Gastroesophageal sphincter (tissue), 4 donors: ENCODE measurements around the gene ZNF738. TPM values are rescaled to one million over a fixed set of nuclear protein-coding genes. Genes with fewer than 3 reads are reported as not detected.
A peak's percentile ranks its signal among the peaks of the same experiment; 100 is the strongest.
"Not testable (repeated sequence)": the region's sequence is repeated elsewhere in the genome, so short reads cannot be mapped to it uniquely, and the experiment has no call there.

Experiments
- ATAC-seq: fragments of 150-250 bp; one replicate; pipeline ENCODE4 v1.9.1; 2016; ENCODE audit warnings: mild to moderate bottlenecking, moderate library complexity
- H3K27ac ChIP-seq, 4 donors: fragments of 200-600 bp; sonication (generic) in 3 of 4; 1 replicate in 3 of 4; 2 replicates in 1 of 4; pipeline ENCODE4 v1.5.1; 2016 to 2019
- H3K27me3 ChIP-seq: fragments of 200-600 bp; sonication (generic); one replicate; pipeline ENCODE4 v1.5.1; 2019
- H3K36me3 ChIP-seq, 2 donors: fragments of 200-600 bp; sonication (generic); one replicate each; pipeline ENCODE4 v1.5.1; 2019; ENCODE audit warnings: control low read depth in 1 of 2
- H3K4me1 ChIP-seq, 3 donors: fragments of 200-600 bp; sonication (generic); 1 replicate in 2 of 3; 2 replicates in 1 of 3; pipeline ENCODE4 v1.5.1; 2016 to 2019; ENCODE audit warnings: control low read depth in 2 of 3
- H3K4me3 ChIP-seq, 2 donors: fragments of 200-600 bp; sonication (generic); one replicate each; pipeline ENCODE4 v1.5.1; 2019; ENCODE audit warnings: mild to moderate bottlenecking in 1 of 2, moderate library complexity in 1 of 2
- H3K9me3 ChIP-seq, 3 donors: fragments of 200-600 bp; sonication (generic); one replicate each; pipeline ENCODE4 v1.5.1; 2017 to 2019; ENCODE audit warnings: control low read depth in 2 of 3
- CTCF ChIP-seq, 4 experiments: fragments of 200-600 bp in 2 of 4; fragments of 450-650 bp in 2 of 4; sonication (generic) in 1 of 4; IDR thresholded peaks; one replicate each; pipeline ENCODE4 v1.5.1; 2017 to 2019; ENCODE audit warnings: antibody characterized with exemption in 4 of 4, mild to moderate bottlenecking in 2 of 4, moderate library complexity in 2 of 4
- EP300 ChIP-seq: sonication (generic); formaldehyde crosslinking; IDR thresholded peaks from one replicate; pipeline ENCODE4 v1.6.1; 2017; ENCODE audit warnings: antibody characterized with exemption, mild to moderate bottlenecking
- POLR2A ChIP-seq, 2 donors: fragments of 450-650 bp; IDR thresholded peaks; one replicate each; pipeline ENCODE4 v1.6.1; 2017; ENCODE audit warnings: antibody characterized with exemption in 2 of 2, mild to moderate bottlenecking in 2 of 2, moderate library complexity in 1 of 2
- POLR2AphosphoS5 ChIP-seq: sonication (generic); formaldehyde crosslinking; IDR thresholded peaks from one replicate; pipeline ENCODE4 v1.6.1; 2017; ENCODE audit warnings: antibody characterized with exemption
- WGBS, 2 donors: methylation state at CpG; one replicate each; pipeline ENCODE4 v1.1.5; 2018; ENCODE audit warnings: low coverage in 1 of 2; 5-methylcytosine and 5-hydroxymethylcytosine counted together
- total RNA-seq, 4 donors: library from RNA; depleted of rRNA; stranded (reverse); fragments of >200 nt; gene quantifications; one replicate each; pipeline ENCODE4 v1.1.0, GENCODE V29; 2016

The ZNF738 gene
- total RNA-seq, 4 donors from 2014 or later = 4.5 to 8.1 (median 5.4) TPM

GRCh38 chr19:21323000-21323399 lies 35.8 kb upstream of the ZNF738 start:
- TF ChIP-seq CTCF (IDR thresholded peaks at IDR 0.05) = no peak
- no peak for TF ChIP-seq POLR2AphosphoS5
- no peak for TF ChIP-seq POLR2A (IDR thresholded peaks at IDR 0.05)
- TF ChIP-seq EP300 = no peak
- Histone ChIP-seq H3K4me1 (peaks cover 4 to 61% (median 14%) of the 10 kb centered on the region in 3 donors), H3K36me3 (peaks cover 0 to 8% of the 10 kb centered on the region in 2 donors), H3K27me3 (no peaks in the 10 kb centered on the region), H3K9me3 (no peaks in the 10 kb centered on the region), H3K4me3 (no peak overlapping the region), H3K27ac (peak overlapping the region; percentile 3 to 70 (median 66))
- 55 to 65% methylated on average over 2 of the region's 2 CpGs for WGBS, 2 donors
- no peak for ATAC-seq

GRCh38 chr19:21326169-21326568 lies 32.6 kb upstream of the ZNF738 start:
- TF ChIP-seq POLR2A (IDR thresholded peaks at IDR 0.05) = no peak
- no peak for TF ChIP-seq CTCF (IDR thresholded peaks at IDR 0.05)
- no peak for TF ChIP-seq POLR2AphosphoS5
- no peak for TF ChIP-seq EP300
- no peak for ATAC-seq
- Histone ChIP-seq H3K27ac (no peak overlapping the region), H3K36me3 (peaks cover 0 to 8% of the 10 kb centered on the region in 2 donors), H3K9me3 (no peaks in the 10 kb centered on the region), H3K27me3 (no peaks in the 10 kb centered on the region), H3K4me1 (peaks cover 4 to 55% (median 18%) of the 10 kb centered on the region in 3 donors), H3K4me3 (no peak overlapping the region)
- 64 to 100% methylated on average over 2 of the region's 2 CpGs for WGBS, 2 donors

DNA sequence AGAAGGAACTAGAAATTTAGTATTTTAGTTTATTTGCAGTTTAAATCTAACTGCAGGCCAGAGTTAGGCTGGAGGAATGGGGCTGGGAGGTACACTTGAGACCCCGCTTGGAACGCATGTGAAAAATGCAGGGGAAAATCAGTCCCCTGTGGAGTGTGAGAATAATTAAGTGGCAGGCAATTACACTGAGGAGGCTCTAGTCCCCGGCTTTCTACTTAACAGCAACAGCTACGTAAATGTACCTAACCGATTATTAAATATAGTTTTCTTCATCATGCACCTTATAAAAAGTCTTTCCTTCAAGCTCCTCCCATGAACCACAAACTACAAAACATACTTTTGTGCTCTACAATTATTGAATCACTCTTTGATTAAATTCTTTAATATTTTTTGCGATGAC lies 30.4 kb upstream of the ZNF738 start:
- WGBS, 2 donors = 2 to 3% methylated on average over 5 to 6 of the region's 6 CpGs
- ATAC-seq = no peak
- Histone ChIP-seq H3K9me3 (no peaks in the 10 kb centered on the region), H3K27ac (peak overlapping the region; percentile 92 to 98 (median 95)), H3K4me1 (peaks cover 4 to 32% (median 9%) of the 10 kb centered on the region in 3 donors), H3K4me3 (peak overlapping the region; percentile 77 to 93), H3K27me3 (no peaks in the 10 kb centered on the region), H3K36me3 (peaks cover 0 to 8% of the 10 kb centered on the region in 2 donors)
- TF ChIP-seq POLR2AphosphoS5 (no peak), POLR2A (IDR thresholded peaks at IDR 0.05) (no peak), CTCF (IDR thresholded peaks at IDR 0.05) (no peak), EP300 (no peak)

- peak within 1 kb of the TSS; percentile 77 to 93 for H3K4me3 ChIP-seq
- ATAC-seq = peak; percentile 100
- no peaks in the 10 kb centered on the region for H3K9me3 ChIP-seq
- peak within 1 kb of the TSS; percentile 92 to 98 (median 95) for H3K27ac ChIP-seq
- peaks cover 0 to 8% of the 10 kb centered on the region in 2 donors for H3K36me3 ChIP-seq
- no peaks in the 10 kb centered on the region for H3K27me3 ChIP-seq
- no peak for TF ChIP-seq CTCF (IDR thresholded peaks at IDR 0.05)
- TF ChIP-seq POLR2AphosphoS5 = peak; percentile 87
- no peak for TF ChIP-seq EP300
- peak; percentile 73 to 82 for TF ChIP-seq POLR2A (IDR thresholded peaks at IDR 0.05)
- peaks cover 4 to 28% (median 9%) of the 10 kb centered on the region in 3 donors for H3K4me1 ChIP-seq
- 0% methylated on average over 4 of the region's 32 CpGs; no CpG with 5 or more reads in 1 of the 2 donors for WGBS, 2 donors
These were observed 29.8 kb upstream of the ZNF738 start, which contains the start of gene ZNF708 for GRCh38 chr19:21328885-21329605. Gene ZNF708 (minus strand): TSS chr19:21329410. CDS start chr19:21329212, 198 bp downstream.

GRCh38 chr19:21335721-21336120 lies 23.1 kb upstream of the ZNF738 start:
- 0 to 71% methylated on average over 1 to 2 of the region's 2 CpGs for WGBS, 2 donors
- H3K27me3 ChIP-seq = no peaks in the 10 kb centered on the region
- TF ChIP-seq CTCF (IDR thresholded peaks at IDR 0.05) = no peak
- TF ChIP-seq POLR2AphosphoS5 = no peak
- TF ChIP-seq POLR2A (IDR thresholded peaks at IDR 0.05) = no peak
- TF ChIP-seq EP300 = no peak

GRCh38 chr19:21344841-21345240 lies 14.0 kb upstream of the ZNF738 start:
- H3K4me1 ChIP-seq, H3K27ac ChIP-seq, H3K36me3 ChIP-seq, ATAC-seq, H3K27me3 ChIP-seq, H3K4me3 ChIP-seq: not testable (repeated sequence)
- 28 to 50% methylated on average over 2 of the region's 2 CpGs for WGBS, 2 donors
- H3K9me3 ChIP-seq = peaks cover 0 to 15% (median 0%) of the 10 kb centered on the region in 3 donors

More at GRCh38 chr19:21335721-21336120, 23.1 kb upstream of the ZNF738 start:
- Histone ChIP-seq H3K4me3 (no peak overlapping the region), H3K4me1 (no peaks in the 10 kb centered on the region), H3K36me3 (no peaks in the 10 kb centered on the region), H3K27ac (no peak overlapping the region), H3K9me3 (peaks cover 0 to 37% (median 0%) of the 10 kb centered on the region in 3 donors)
- no peak for ATAC-seq
